Measurements from ENCODE around the gene CLEC18C.
"Not testable (repeated sequence)": the region's sequence is repeated elsewhere in the genome, so short reads cannot be mapped to it uniquely, and the experiment has no call there.

GRCh38 chr16:70127706-70128105 is 45.9 kb upstream of the CLEC18C start:
- TF ChIP-seq CTCF, POLR2A (IDR thresholded peaks at IDR 0.05): not testable (repeated sequence)
